Keratinocyte (primary cell): ENCODE results near the gene LRRC28.

ENCODE experiments used
- CTCF ChIP-seq, 3 experiments: IDR thresholded peaks in 1 of 3; conservative IDR thresholded peaks in 1 of 3; optimal IDR thresholded peaks in 1 of 3; 2 replicates in 2 of 3; 3 replicates in 1 of 3; pipeline versions ENCODE3 to v1.5.1; 2011; ENCODE audit warnings: low read length in 3 of 3, mild to moderate bottlenecking in 3 of 3, moderate library complexity in 2 of 3, control low read depth in 1 of 3, inconsistent platforms in 1 of 3; ENCODE audit not compliant: insufficient read depth in 2 of 3; ENCODE audit errors: extremely low read depth in 1 of 3
- EZH2 ChIP-seq: IDR thresholded peaks from one replicate; pipeline ENCODE4 v1.6.1; 2012; ENCODE audit warnings: inconsistent platforms, mild to moderate bottlenecking, low read length, moderate library complexity

GRCh38 chr15:99434506-99435112, 183.3 kb downstream of the LRRC28 start:
- TF ChIP-seq EZH2: no peak
- TF ChIP-seq CTCF (optimal IDR thresholded peaks at IDR 0.05 in 1 of 3, IDR thresholded peaks at IDR 0.05 in 1 of 3, conservative IDR thresholded peaks at IDR 0.05 in 1 of 3; ENCODE audit: extremely low read depth in 1 of 3, insufficient read depth in 2 of 3, low read length in 3 of 3): no peak
